Keratinocyte (primary cell): ENCODE data around the gene ELANE. TPM values are rescaled to one million over a fixed set of nuclear protein-coding genes. Genes with fewer than 3 reads are reported as not detected.

Experiments
- DNase-seq: peaks from one replicate; pipeline ENCODE4 v3.0.0-alpha.2; 2011; ENCODE audit warnings: low read depth, missing footprints, low spot score
- FAIRE-seq: peaks from 2 replicates; lab custom pipeline; 2011; peaks lifted over from hg19 to GRCh38; lab: Jason Lieb, UNC
- H2AFZ ChIP-seq: 2 replicates; pipeline ENCODE4 v1.6.0; 2012; ENCODE audit warnings: low read length, control low read depth, inconsistent platforms; ENCODE audit not compliant: control insufficient read depth
- H3K27ac ChIP-seq: 2 replicates; pipeline ENCODE4 v1.5.1; 2011; ENCODE audit warnings: low read length; ENCODE audit not compliant: control insufficient read depth, insufficient read depth
- H3K27me3 ChIP-seq: 3 replicates; pipeline ENCODE4 v1.6.0; 2011; ENCODE audit warnings: low read length; ENCODE audit not compliant: control insufficient read depth, insufficient read depth; ENCODE audit errors: extremely low read depth
- H3K36me3 ChIP-seq, 2 experiments: 2 replicates in 1 of 2; 3 replicates in 1 of 2; pipeline ENCODE4 v1.5.1; 2011; ENCODE audit warnings: low read length in 2 of 2, mild to moderate bottlenecking in 1 of 2; ENCODE audit not compliant: control insufficient read depth in 2 of 2, insufficient read depth in 2 of 2; ENCODE audit errors: extremely low read depth in 1 of 2
- H3K4me1 ChIP-seq: 3 replicates; pipeline ENCODE4 v1.5.1; 2011; ENCODE audit warnings: low read length; ENCODE audit not compliant: control insufficient read depth, insufficient read depth; ENCODE audit errors: extremely low read depth
- H3K4me2 ChIP-seq: 3 replicates; pipeline ENCODE4 v1.6.0; 2011; ENCODE audit warnings: low read depth, low read length; ENCODE audit not compliant: control insufficient read depth, insufficient read depth; ENCODE audit errors: extremely low read depth
- H3K4me3 ChIP-seq, 3 experiments: fragments of 200-600 bp in 1 of 3; sonication (generic) in 1 of 3; 2 replicates in 2 of 3; 3 replicates in 1 of 3; pipeline ENCODE4 v1.5.1; 2011 to 2016; ENCODE audit warnings: low read length in 3 of 3, mild to moderate bottlenecking in 3 of 3, control low read depth in 2 of 3, inconsistent platforms in 1 of 3, low read depth in 1 of 3, mixed read lengths in 1 of 3, mixed run types in 1 of 3, moderate library complexity in 1 of 3; ENCODE audit not compliant: control insufficient read depth in 2 of 3, insufficient read depth in 2 of 3; ENCODE audit errors: extremely low read depth in 1 of 3
- H3K79me2 ChIP-seq: 2 replicates; pipeline ENCODE4 v1.6.0; 2012; ENCODE audit warnings: low read length; ENCODE audit not compliant: control insufficient read depth, insufficient read depth
- H3K9ac ChIP-seq: 3 replicates; pipeline ENCODE4 v1.6.0; 2011; ENCODE audit warnings: low read length; ENCODE audit not compliant: control insufficient read depth, insufficient read depth; ENCODE audit errors: extremely low read depth
- H3K9me1 ChIP-seq: 3 replicates; pipeline ENCODE4 v1.6.0; 2011; ENCODE audit warnings: low read length; ENCODE audit not compliant: control insufficient read depth, insufficient read depth; ENCODE audit errors: extremely low read depth
- H3K9me3 ChIP-seq: 2 replicates; pipeline ENCODE4 v1.5.1; 2012; ENCODE audit warnings: low read depth, low read length; ENCODE audit not compliant: control insufficient read depth
- H4K20me1 ChIP-seq: 3 replicates; pipeline ENCODE4 v1.6.0; 2011; ENCODE audit warnings: low read length; ENCODE audit not compliant: control insufficient read depth, insufficient read depth; ENCODE audit errors: extremely low read depth
- CTCF ChIP-seq, 3 experiments: IDR thresholded peaks in 1 of 3; conservative IDR thresholded peaks in 1 of 3; optimal IDR thresholded peaks in 1 of 3; 2 replicates in 2 of 3; 3 replicates in 1 of 3; pipeline versions ENCODE3 to v1.5.1; 2011; ENCODE audit warnings: low read length in 3 of 3, mild to moderate bottlenecking in 3 of 3, moderate library complexity in 2 of 3, control low read depth in 1 of 3, inconsistent platforms in 1 of 3; ENCODE audit not compliant: insufficient read depth in 2 of 3; ENCODE audit errors: extremely low read depth in 1 of 3
- EZH2 ChIP-seq: IDR thresholded peaks from one replicate; pipeline ENCODE4 v1.6.1; 2012; ENCODE audit warnings: inconsistent platforms, mild to moderate bottlenecking, low read length, moderate library complexity
- dilution Hi-C: fragments of 300-500 bp; cut with MboI; formaldehyde crosslinking; loops from one replicate; pipeline ENCODE4 v1.7.0; 2020; ENCODE audit warnings: low sequenced_read_pairs; ENCODE audit not compliant: extremely low pct_ligation_motif_present
- polyA plus RNA-seq, 5 experiments: library from polyadenylated mRNA; depleted of rRNA in 3 of 5; stranded (reverse) in 3 of 5; stranded (forward) in 1 of 5; unstranded in 1 of 5; fragments of >200 nt; gene quantifications; 1 replicate in 1 of 5; 2 replicates in 3 of 5; 3 replicates in 1 of 5; pipeline versions ENCODE4 v1.2.1 to v1.2.3, GENCODE V29; 2011 to 2012; ENCODE audit warnings: missing spikeins in 2 of 5, low read depth in 1 of 5, low replicate concordance in 1 of 5

The ELANE gene
- polyA plus RNA-seq, 1 donor (not counting 4 experiments of a cell fraction or from before 2014, with no cell fraction given) = not detected

DNA sequence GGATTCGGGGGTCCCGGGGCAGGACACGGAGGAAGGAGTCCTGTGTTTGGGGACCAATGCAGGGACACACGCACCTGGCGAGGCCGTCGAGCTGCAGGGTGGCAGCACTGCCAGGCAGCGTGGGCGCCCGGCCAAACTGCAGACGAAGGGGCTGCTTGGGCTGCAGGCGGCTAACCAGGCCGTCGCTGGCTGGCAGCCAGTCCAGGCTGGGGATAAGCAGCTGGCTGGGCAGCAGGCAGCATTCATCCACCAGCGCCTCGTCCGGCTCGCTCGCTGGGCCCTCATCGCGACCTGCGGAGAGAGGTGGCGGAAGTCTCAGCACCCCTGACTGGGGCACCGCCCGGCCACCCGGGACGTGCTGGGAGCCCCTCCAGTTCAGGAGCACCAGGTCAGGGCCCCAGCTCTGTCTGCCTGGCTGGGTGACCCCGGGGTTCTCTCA is 18.9 kb downstream of the ELANE start:
- Histone ChIP-seq H3K27ac (no peak overlapping the region), H3K27me3 (no peaks in the 10 kb centered on the region), H3K79me2 (no peaks in the 10 kb centered on the region), H3K36me3 (peaks cover 17 to 22% of the 10 kb centered on the region in 2 experiments), H2AFZ (no peak overlapping the region), H3K9me1 (no peaks in the 10 kb centered on the region), H3K4me1 (peaks cover 25% of the 10 kb centered on the region), H3K4me2 (no peak overlapping the region), H3K9me3 (no peaks in the 10 kb centered on the region), H3K9ac (no peak overlapping the region), H4K20me1 (no peaks in the 10 kb centered on the region), H3K4me3 (no peak overlapping the region)
- dilution Hi-C loops = no loop called here
- FAIRE-seq (no peak), DNase-seq (no peak)
- TF ChIP-seq CTCF (optimal IDR thresholded peaks at IDR 0.05 in 1 of 3, IDR thresholded peaks at IDR 0.05 in 1 of 3, conservative IDR thresholded peaks at IDR 0.05 in 1 of 3; ENCODE audit: extremely low read depth in 1 of 3, insufficient read depth in 2 of 3, low read length in 3 of 3) = no peak

DNA sequence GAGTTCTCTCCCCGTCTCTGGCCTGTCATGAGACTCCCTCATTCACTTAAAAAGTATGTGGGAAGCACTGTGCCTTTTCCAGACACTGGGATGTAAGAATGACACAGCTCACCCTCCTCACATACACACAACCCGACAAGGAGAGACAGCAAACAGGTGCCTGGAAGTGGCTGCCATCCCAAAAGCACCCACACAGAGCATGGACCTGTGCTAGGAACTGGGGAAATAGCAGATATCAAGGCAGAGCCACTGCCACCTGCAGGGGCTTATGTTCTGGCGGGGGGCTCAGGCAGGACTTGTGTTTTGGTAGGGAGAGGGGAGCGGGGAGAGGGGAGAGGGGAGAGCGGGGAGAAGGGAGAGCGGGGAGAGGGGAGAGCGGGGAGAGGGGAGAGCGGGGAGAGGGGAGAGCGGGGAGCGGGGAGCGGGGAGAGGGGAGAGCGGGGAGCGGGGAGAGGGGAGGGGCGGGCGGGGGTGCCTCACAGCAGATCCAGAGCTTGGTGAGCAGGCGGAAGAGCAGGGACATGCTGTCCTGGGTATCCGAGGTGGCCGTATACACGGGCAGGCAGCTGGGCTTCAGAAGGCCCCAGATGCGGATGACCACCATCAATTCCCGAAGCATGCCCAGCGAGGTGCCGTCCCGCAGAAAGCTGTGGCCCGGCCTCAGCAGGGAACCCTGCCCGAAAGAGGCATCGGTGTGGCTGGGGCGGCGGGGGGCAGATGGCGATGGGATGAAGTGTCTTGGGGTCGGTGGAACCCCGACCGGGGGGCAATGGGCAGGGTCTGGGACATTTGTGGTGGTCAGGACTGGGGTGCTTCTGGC is 19.6 kb downstream of the ELANE start:
- Histone ChIP-seq H4K20me1 (no peaks in the 10 kb centered on the region), H3K4me3 (no peak overlapping the region), H3K4me1 (peaks cover 25% of the 10 kb centered on the region), H3K9ac (peak overlapping the region; percentile 34), H3K79me2 (no peaks in the 10 kb centered on the region), H3K9me1 (no peaks in the 10 kb centered on the region), H3K9me3 (no peaks in the 10 kb centered on the region), H3K27me3 (no peaks in the 10 kb centered on the region), H3K27ac (peak overlapping the region; percentile 66), H2AFZ (no peak overlapping the region), H3K4me2 (peak overlapping the region; percentile 54), H3K36me3 (peaks cover 18 to 28% of the 10 kb centered on the region in 2 experiments)
- TF ChIP-seq CTCF (optimal IDR thresholded peaks at IDR 0.05 in 1 of 3, IDR thresholded peaks at IDR 0.05 in 1 of 3, conservative IDR thresholded peaks at IDR 0.05 in 1 of 3; ENCODE audit: extremely low read depth in 1 of 3, insufficient read depth in 2 of 3, low read length in 3 of 3) = no peak
- TF ChIP-seq EZH2 = no peak
- DNase-seq = no peak
- dilution Hi-C loops = no loop called here
- FAIRE-seq = no peak
